K562 (cell line): ENCODE data around the gene SLC35F5.

Source experiments
- BDP1 ChIP-seq: IDR thresholded peaks from 3 replicates; pipeline ENCODE4 v1.6.1; 2011; ENCODE audit not compliant: insufficient read length, insufficient read depth
- BRCA1 ChIP-seq, 2 experiments: fragments of 450-650 bp in 1 of 2; sonication (generic) in 1 of 2; formaldehyde crosslinking in 1 of 2; IDR thresholded peaks; 2 replicates each; pipeline versions ENCODE4 v1.5.0 to v1.6.1; 2017 to 2020; ENCODE audit warnings: mild to moderate bottlenecking in 1 of 2, missing genetic modification reagents in 1 of 2
- EP300 ChIP-seq: IDR thresholded peaks from 2 replicates; pipeline ENCODE4 v1.6.1; 2012; ENCODE audit warnings: low read length, improper control_type of control experiment
- FOXM1 ChIP-seq, 2 experiments: fragments of 450-650 bp in 1 of 2; sonication (generic) in 1 of 2; formaldehyde crosslinking in 1 of 2; IDR thresholded peaks; 2 replicates each; pipeline versions ENCODE4 v1.6.1 to v1.9.0; 2017 to 2022; ENCODE audit warnings: low read depth in 2 of 2, mild to moderate bottlenecking in 2 of 2, missing genetic modification reagents in 1 of 2, moderate library complexity in 1 of 2
- MEIS2 ChIP-seq: fragments of 450-650 bp; IDR thresholded peaks from 2 replicates; pipeline ENCODE4 v1.6.1; 2014; ENCODE audit warnings: mild to moderate bottlenecking; ENCODE audit not compliant: partially characterized antibody
- MXI1 ChIP-seq: IDR thresholded peaks from 2 replicates; pipeline ENCODE4 v1.6.1; 2011; ENCODE audit warnings: low read depth, mild to moderate bottlenecking, improper control_type of control experiment, low read length
- PURB ChIP-seq: sonication (generic); formaldehyde crosslinking; IDR thresholded peaks from 2 replicates; pipeline ENCODE4 v1.9.0; 2021; ENCODE audit warnings: low read depth, mild to moderate bottlenecking, missing genetic modification reagents
- SIN3A ChIP-seq, 2 experiments: fragments of 150-350 bp in 1 of 2; IDR thresholded peaks; 2 replicates each; pipeline ENCODE4 v1.6.1; 2011 to 2016; ENCODE audit warnings: borderline replicate concordance in 2 of 2, low read depth in 2 of 2, low read length in 2 of 2, mild to moderate bottlenecking in 2 of 2, moderate library complexity in 2 of 2; ENCODE audit not compliant: control insufficient read depth in 1 of 2
- SUPT5H ChIP-seq: fragments of 450-650 bp; IDR thresholded peaks from 2 replicates; pipeline ENCODE4 v1.6.1; 2016
- YY1 ChIP-seq, 3 experiments: IDR thresholded peaks; 2 replicates each; pipeline ENCODE4 v1.6.1; 2011; ENCODE audit warnings: low read length in 2 of 3, mild to moderate bottlenecking in 2 of 3, moderate library complexity in 2 of 3, borderline replicate concordance in 1 of 3, control low read depth in 1 of 3, low read depth in 1 of 3; ENCODE audit not compliant: insufficient read depth in 3 of 3, insufficient replicate concordance in 2 of 3, control insufficient read depth in 1 of 3, insufficient read length in 1 of 3; ENCODE audit errors: extremely low read depth in 1 of 3
- ZKSCAN1 ChIP-seq: fragments of 150-350 bp; IDR thresholded peaks from 2 replicates; pipeline ENCODE4 v1.6.1; 2016; ENCODE audit warnings: low read depth, low read length
- ZNF644 ChIP-seq: fragments of 200-800 bp; sonication (Bioruptor generic); IDR thresholded peaks from 2 replicates; pipeline ENCODE4 v1.6.1; 2016; ENCODE audit warnings: low read depth, missing genetic modification characterization, missing compliant biosample characterization
- TF ChIP-seq, protein P1 (sequence below), 3 experiments: IDR thresholded peaks in 2 of 3; conservative IDR thresholded peaks in 1 of 3; 2 replicates each; pipeline ENCODE4 v1.5.1; 2011 to 2012; ENCODE audit warnings: low read length in 3 of 3, mild to moderate bottlenecking in 3 of 3, control low read depth in 2 of 3, improper control_type of control experiment in 1 of 3, inconsistent platforms in 1 of 3, low read depth in 1 of 3, mixed read lengths in 1 of 3, moderate library complexity in 1 of 3; ENCODE audit not compliant: insufficient read depth in 2 of 3

DNA sequence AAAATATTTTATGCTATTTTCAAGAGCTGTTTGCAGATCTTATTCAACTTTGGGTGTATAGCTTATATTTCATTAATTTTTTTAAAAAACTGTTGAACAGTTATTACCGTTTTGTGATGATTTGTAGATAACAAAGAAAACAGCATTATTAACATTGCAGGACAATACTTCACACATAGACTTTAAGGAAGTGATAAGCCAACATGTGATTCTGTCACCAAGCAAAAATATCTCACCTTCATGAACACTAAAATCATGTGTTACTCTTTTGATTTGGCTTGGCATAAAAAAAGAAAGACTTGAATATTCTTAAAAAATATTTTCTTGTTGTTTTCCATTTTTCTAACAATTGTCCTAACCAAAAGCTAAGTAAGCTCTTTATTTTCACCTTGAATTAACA is 33.0 kb downstream of the SLC35F5 start:
- no peak for TF ChIP-seq SIN3A (IDR thresholded peaks at IDR 0.05; ENCODE audit: borderline replicate concordance in 2 of 2, control insufficient read depth in 1 of 2, low read depth in 2 of 2, low read length in 2 of 2)
- no peak for TF ChIP-seq ZNF644 (tag)
- TF ChIP-seq, protein P1, sequence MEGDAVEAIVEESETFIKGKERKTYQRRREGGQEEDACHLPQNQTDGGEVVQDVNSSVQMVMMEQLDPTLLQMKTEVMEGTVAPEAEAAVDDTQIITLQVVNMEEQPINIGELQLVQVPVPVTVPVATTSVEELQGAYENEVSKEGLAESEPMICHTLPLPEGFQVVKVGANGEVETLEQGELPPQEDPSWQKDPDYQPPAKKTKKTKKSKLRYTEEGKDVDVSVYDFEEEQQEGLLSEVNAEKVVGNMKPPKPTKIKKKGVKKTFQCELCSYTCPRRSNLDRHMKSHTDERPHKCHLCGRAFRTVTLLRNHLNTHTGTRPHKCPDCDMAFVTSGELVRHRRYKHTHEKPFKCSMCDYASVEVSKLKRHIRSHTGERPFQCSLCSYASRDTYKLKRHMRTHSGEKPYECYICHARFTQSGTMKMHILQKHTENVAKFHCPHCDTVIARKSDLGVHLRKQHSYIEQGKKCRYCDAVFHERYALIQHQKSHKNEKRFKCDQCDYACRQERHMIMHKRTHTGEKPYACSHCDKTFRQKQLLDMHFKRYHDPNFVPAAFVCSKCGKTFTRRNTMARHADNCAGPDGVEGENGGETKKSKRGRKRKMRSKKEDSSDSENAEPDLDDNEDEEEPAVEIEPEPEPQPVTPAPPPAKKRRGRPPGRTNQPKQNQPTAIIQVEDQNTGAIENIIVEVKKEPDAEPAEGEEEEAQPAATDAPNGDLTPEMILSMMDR (IDR thresholded peaks at IDR 0.05 in 2 of 3, conservative IDR thresholded peaks at IDR 0.05 in 1 of 3; ENCODE audit: insufficient read depth in 2 of 3, low read depth in 1 of 3, low read length in 3 of 3), result no peak
- TF ChIP-seq FOXM1 (IDR thresholded peaks at IDR 0.05; ENCODE audit: low read depth), result no peak
- no peak for TF ChIP-seq FOXM1 (CRISPR knock-in tag; IDR thresholded peaks at IDR 0.05; ENCODE audit: low read depth)
- TF ChIP-seq YY1 (IDR thresholded peaks at IDR 0.05; ENCODE audit: borderline replicate concordance in 1 of 3, control insufficient read depth in 1 of 3, extremely low read depth in 1 of 3, insufficient read depth in 3 of 3, insufficient read length in 1 of 3, insufficient replicate concordance in 2 of 3, low read depth in 1 of 3, low read length in 2 of 3), result no peak
- TF ChIP-seq MEIS2, result no peak
- no peak for TF ChIP-seq MXI1
- no peak for TF ChIP-seq EP300
- TF ChIP-seq ZKSCAN1, result no peak
- TF ChIP-seq BDP1, result no peak
- TF ChIP-seq SUPT5H, result no peak
- no peak for TF ChIP-seq BRCA1 (IDR thresholded peaks at IDR 0.05)
- TF ChIP-seq BRCA1 (CRISPR knock-in tag; IDR thresholded peaks at IDR 0.05), result no peak
- TF ChIP-seq PURB (CRISPR knock-in tag), result no peak
